A673 (cell line): ENCODE measurements around the gene MOV10.

Source experiments
- EZH2 ChIP-seq: fragments of 200-600 bp; sonication (generic); IDR thresholded peaks from 2 replicates; pipeline ENCODE4 v1.6.1; 2017; ENCODE audit warnings: borderline replicate concordance, low read depth, mild to moderate bottlenecking, mixed read lengths, antibody characterized with exemption, low read length; ENCODE audit not compliant: poor library complexity, severe bottlenecking
- TF ChIP-seq, protein P1 (sequence below): fragments of 300-800, 200-600 bp; sonication (generic); conservative IDR thresholded peaks from 2 replicates; pipeline ENCODE4 v1.5.1; 2017; ENCODE audit warnings: low read depth, mild to moderate bottlenecking, antibody characterized with exemption, low read length, moderate library complexity, mixed read lengths

GRCh38 chr1:112714313-112715263 is 40.1 kb downstream of the MOV10 start:
- TF ChIP-seq, protein P1, sequence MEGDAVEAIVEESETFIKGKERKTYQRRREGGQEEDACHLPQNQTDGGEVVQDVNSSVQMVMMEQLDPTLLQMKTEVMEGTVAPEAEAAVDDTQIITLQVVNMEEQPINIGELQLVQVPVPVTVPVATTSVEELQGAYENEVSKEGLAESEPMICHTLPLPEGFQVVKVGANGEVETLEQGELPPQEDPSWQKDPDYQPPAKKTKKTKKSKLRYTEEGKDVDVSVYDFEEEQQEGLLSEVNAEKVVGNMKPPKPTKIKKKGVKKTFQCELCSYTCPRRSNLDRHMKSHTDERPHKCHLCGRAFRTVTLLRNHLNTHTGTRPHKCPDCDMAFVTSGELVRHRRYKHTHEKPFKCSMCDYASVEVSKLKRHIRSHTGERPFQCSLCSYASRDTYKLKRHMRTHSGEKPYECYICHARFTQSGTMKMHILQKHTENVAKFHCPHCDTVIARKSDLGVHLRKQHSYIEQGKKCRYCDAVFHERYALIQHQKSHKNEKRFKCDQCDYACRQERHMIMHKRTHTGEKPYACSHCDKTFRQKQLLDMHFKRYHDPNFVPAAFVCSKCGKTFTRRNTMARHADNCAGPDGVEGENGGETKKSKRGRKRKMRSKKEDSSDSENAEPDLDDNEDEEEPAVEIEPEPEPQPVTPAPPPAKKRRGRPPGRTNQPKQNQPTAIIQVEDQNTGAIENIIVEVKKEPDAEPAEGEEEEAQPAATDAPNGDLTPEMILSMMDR = peak; percentile 24; the same call in 1 of the 2 replicates
- peak; percentile 26 for TF ChIP-seq EZH2
